GM12873 (cell line): ENCODE data around the gene ZNF740.

Experiments
- TF ChIP-seq, protein P1 (sequence below): IDR thresholded peaks from 2 replicates; pipeline ENCODE4 v1.5.1; 2012; ENCODE audit warnings: low read depth, mild to moderate bottlenecking, moderate library complexity, low read length, control low read depth; ENCODE audit not compliant: insufficient read depth; ENCODE audit errors: missing control alignments

ZNF740 gene

DNA sequence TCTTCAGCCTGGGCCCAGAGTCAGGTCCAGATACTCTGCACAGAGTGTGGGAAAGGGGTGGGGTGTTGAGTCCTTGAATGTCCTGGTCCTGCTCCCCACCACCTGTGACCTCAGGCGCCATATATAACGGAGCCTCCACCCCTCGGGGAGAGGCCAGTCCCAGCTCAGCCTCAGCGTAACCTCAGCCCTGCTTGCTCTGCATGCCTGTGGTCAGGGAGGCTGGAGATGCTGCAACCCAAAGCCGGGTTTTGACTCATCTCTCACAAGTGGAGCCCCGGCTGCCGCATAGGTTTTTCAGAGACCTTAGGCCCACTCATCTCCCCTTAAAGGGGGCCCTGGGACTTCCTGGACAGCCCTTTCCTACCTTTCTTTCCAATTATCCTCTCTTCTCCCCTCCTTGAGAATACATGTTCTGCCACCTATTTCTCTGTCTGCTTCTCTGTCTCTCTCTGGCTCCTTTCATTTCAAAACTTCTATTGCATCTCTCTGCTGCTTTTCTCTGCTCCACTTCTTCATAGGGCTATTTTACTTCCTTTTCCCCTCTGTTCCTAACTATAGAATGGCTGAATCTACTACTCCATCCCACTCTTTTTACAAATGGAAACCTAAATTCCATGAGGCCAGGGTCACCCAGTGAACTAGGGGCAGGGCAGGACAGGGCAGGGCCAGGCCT is 25.4 kb downstream of the ZNF740 start:
- TF ChIP-seq, protein P1, sequence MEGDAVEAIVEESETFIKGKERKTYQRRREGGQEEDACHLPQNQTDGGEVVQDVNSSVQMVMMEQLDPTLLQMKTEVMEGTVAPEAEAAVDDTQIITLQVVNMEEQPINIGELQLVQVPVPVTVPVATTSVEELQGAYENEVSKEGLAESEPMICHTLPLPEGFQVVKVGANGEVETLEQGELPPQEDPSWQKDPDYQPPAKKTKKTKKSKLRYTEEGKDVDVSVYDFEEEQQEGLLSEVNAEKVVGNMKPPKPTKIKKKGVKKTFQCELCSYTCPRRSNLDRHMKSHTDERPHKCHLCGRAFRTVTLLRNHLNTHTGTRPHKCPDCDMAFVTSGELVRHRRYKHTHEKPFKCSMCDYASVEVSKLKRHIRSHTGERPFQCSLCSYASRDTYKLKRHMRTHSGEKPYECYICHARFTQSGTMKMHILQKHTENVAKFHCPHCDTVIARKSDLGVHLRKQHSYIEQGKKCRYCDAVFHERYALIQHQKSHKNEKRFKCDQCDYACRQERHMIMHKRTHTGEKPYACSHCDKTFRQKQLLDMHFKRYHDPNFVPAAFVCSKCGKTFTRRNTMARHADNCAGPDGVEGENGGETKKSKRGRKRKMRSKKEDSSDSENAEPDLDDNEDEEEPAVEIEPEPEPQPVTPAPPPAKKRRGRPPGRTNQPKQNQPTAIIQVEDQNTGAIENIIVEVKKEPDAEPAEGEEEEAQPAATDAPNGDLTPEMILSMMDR, result no peak

DNA sequence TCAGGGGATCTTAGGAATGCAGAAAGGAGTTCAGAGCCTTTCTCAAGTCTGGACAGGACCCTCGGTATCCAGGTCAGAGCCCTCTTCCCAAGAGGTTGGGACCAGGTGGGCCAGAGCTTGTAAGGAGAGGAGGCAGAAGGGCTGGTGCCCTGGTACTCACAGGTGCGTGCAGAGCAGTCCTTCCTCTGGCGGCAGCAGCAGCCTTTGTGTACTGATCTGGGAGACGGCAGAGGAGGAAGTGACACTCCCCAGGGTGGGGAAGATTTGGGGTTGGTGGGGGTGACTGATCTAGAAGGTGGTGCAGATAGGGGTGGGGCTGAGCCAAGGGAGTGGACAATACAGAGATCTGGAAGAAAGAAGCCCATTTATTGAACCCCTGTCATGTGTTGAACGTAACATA is 26.5 kb downstream of the ZNF740 start, which contains the start of gene ITGB7:
Gene ITGB7, minus strand, starts transcription at position 210 of the 400 bp plus-strand sequence. CDS start 6,808 bp downstream, outside the sequence.
- TF ChIP-seq, protein P1, result no peak

- TF ChIP-seq, protein P1, result no peak
Measured at GRCh38 chr12:53208435-53208834, 27.9 kb downstream of the ZNF740 start.

DNA sequence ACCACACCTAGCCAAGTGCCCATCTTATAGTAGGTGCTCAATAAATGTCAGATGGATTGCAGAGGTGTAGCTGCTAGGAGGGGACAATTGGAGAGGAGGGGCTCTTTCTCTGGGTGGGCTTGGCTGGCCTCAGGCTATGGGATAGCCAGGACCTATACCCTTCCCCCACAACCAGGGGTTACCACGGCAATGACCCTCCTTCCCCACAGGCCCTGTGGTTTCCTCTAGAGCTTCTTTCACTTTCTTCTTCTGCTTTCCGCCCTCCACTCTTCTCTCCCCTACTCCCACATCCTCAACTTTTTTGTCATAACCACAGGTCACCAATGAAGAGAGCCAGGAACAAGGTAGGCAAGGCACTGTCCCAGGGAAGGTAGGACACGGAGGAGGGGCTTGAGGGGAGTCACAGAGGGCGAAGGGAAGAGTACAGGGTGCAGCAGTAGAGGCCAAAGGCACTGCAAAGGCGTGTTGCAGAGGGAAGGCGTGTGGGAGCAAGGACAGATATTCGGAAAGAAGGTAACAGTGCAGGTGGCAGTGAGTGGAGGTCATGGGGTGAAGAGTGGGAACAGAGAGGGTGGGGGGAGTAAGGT is 28.4 kb downstream of the ZNF740 start:
- TF ChIP-seq, protein P1, result no peak

GRCh38 chr12:53210843-53211242 is 30.3 kb downstream of the ZNF740 start:
- TF ChIP-seq, protein P1, result no peak

GRCh38 chr12:53211476-53212381 is 31.2 kb downstream of the ZNF740 start:
- TF ChIP-seq, protein P1, result peak; percentile 71

GRCh38 chr12:53212931-53213330 is 32.4 kb downstream of the ZNF740 start:
- TF ChIP-seq, protein P1, result no peak
